ENCODE measurements around the gene CFAP47.

The CFAP47 gene

GRCh38 chrX:36266155-36266554 is 346.6 kb downstream of the CFAP47 start:
- DNase-seq, result no peak

- DNase-seq, result no peak
Observed at GRCh38 chrX:36310136-36310535, 390.6 kb downstream of the CFAP47 start.

GRCh38 chrX:36314303-36314702 is 394.8 kb downstream of the CFAP47 start:
- DNase-seq, result no peak

- DNase-seq, result no peak
Observed at GRCh38 chrX:36334572-36334971, 415.0 kb downstream of the CFAP47 start.

- no peak for DNase-seq
Observed at GRCh38 chrX:36336751-36337150, 417.2 kb downstream of the CFAP47 start.

GRCh38 chrX:36344301-36344700 is 424.8 kb downstream of the CFAP47 start:
- DNase-seq, result no peak

GRCh38 chrX:36348509-36348908 is 429.0 kb downstream of the CFAP47 start:
- no peak for DNase-seq

- DNase-seq, result no peak
Observed at GRCh38 chrX:36357855-36358254, 438.3 kb downstream of the CFAP47 start.

- no peak for DNase-seq
Observed at GRCh38 chrX:36364262-36364661, 444.7 kb downstream of the CFAP47 start.

- no peak for DNase-seq
Observed at GRCh38 chrX:36383495-36383894, 464.0 kb downstream of the CFAP47 start.

GRCh38 chrX:36388901-36389300 is 469.4 kb downstream of the CFAP47 start:
- DNase-seq, result no peak

- DNase-seq, result no peak
Observed at GRCh38 chrX:36401774-36402173, 482.2 kb downstream of the CFAP47 start.

- no peak for DNase-seq
Observed at GRCh38 chrX:36407836-36408235, 488.3 kb downstream of the CFAP47 start.

GRCh38 chrX:36414056-36414455 is 494.5 kb downstream of the CFAP47 start:
- no peak for DNase-seq

- DNase-seq, result no peak
Observed at GRCh38 chrX:36422368-36422767, 502.8 kb downstream of the CFAP47 start.

GRCh38 chrX:36431819-36432218 is 512.3 kb downstream of the CFAP47 start:
- no peak for DNase-seq

- DNase-seq, result no peak
Observed at GRCh38 chrX:36434522-36434921, 515.0 kb downstream of the CFAP47 start.
